ENCODE data around the gene CDC14B. TPM values are rescaled to one million over a fixed set of nuclear protein-coding genes. Genes with fewer than 3 reads are reported as not detected.
"Not testable (repeated sequence)": the region's sequence is repeated elsewhere in the genome, so short reads cannot be mapped to it uniquely, and the experiment has no call there.

CDC14B gene
- total RNA-seq, 4 donors from 2014 or later: 4.9 to 11.2 (median 8.9) TPM

- no peak for DNase-seq (ENCODE audit: low spot score in 2 of 2)
- Histone ChIP-seq H3K4me1 (peaks cover 11% of the 10 kb centered on the region), H3K36me3 (no peaks in the 10 kb centered on the region), H3K27me3 (no peaks in the 10 kb centered on the region), H3K27ac (no peak overlapping the region), H3K4me3 (no peak overlapping the region), H3K9me3 (no peaks in the 10 kb centered on the region)
- WGBS: 91% methylated on average over 5 of the region's 5 CpGs
- TF ChIP-seq POLR2AphosphoS5 (IDR thresholded peaks at IDR 0.05): no peak
- no peak for TF ChIP-seq POLR2A (IDR thresholded peaks at IDR 0.05)
- no peak for TF ChIP-seq EP300 (IDR thresholded peaks at IDR 0.05)
- no peak for TF ChIP-seq CTCF (IDR thresholded peaks at IDR 0.05)
Measured at GRCh38 chr9:96599298-96599697, 20.3 kb downstream of the CDC14B start.

- DNase-seq (ENCODE audit: low spot score in 2 of 2): no peak
- H3K27me3 ChIP-seq: no peaks in the 10 kb centered on the region
- 91% methylated on average over 5 of the region's 5 CpGs for WGBS
- no peak for TF ChIP-seq EP300 (IDR thresholded peaks at IDR 0.05)
- TF ChIP-seq CTCF (IDR thresholded peaks at IDR 0.05): no peak
- no peak for TF ChIP-seq POLR2AphosphoS5 (IDR thresholded peaks at IDR 0.05)
- TF ChIP-seq POLR2A (IDR thresholded peaks at IDR 0.05): no peak
- H3K36me3 ChIP-seq: no peaks in the 10 kb centered on the region
- H3K9me3 ChIP-seq: no peaks in the 10 kb centered on the region
- H3K27ac ChIP-seq: no peak overlapping the region
- H3K4me1 ChIP-seq: no peaks in the 10 kb centered on the region
- H3K4me3 ChIP-seq: no peak overlapping the region
Measured at GRCh38 chr9:96596601-96597111, 23.0 kb downstream of the CDC14B start.

- Histone ChIP-seq H3K27me3 (no peaks in the 10 kb centered on the region), H3K4me1 (no peaks in the 10 kb centered on the region), H3K9me3 (no peaks in the 10 kb centered on the region), H3K36me3 (no peaks in the 10 kb centered on the region), H3K4me3 (no peak overlapping the region), H3K27ac (no peak overlapping the region)
- no peak for DNase-seq (ENCODE audit: low spot score in 2 of 2)
- TF ChIP-seq CTCF (IDR thresholded peaks at IDR 0.05) (no peak), POLR2A (IDR thresholded peaks at IDR 0.05) (no peak), EP300 (IDR thresholded peaks at IDR 0.05) (no peak), POLR2AphosphoS5 (IDR thresholded peaks at IDR 0.05) (no peak)
- WGBS: 84% methylated on average over 12 of the region's 12 CpGs
Measured at GRCh38 chr9:96587338-96588315, 32.0 kb downstream of the CDC14B start.

- Histone ChIP-seq H3K4me3 (no peak overlapping the region), H3K27ac (no peak overlapping the region), H3K4me1 (no peaks in the 10 kb centered on the region), H3K36me3 (no peaks in the 10 kb centered on the region), H3K27me3 (no peaks in the 10 kb centered on the region), H3K9me3 (no peaks in the 10 kb centered on the region)
- TF ChIP-seq EP300 (IDR thresholded peaks at IDR 0.05): no peak
- TF ChIP-seq POLR2AphosphoS5 (IDR thresholded peaks at IDR 0.05): no peak
- TF ChIP-seq CTCF (IDR thresholded peaks at IDR 0.05): no peak
- no peak for TF ChIP-seq POLR2A (IDR thresholded peaks at IDR 0.05)
- DNase-seq (ENCODE audit: low spot score in 2 of 2): no peak
Measured at GRCh38 chr9:96585426-96585825, 34.2 kb downstream of the CDC14B start.

GRCh38 chr9:96582199-96582598, 37.4 kb downstream of the CDC14B start:
- H3K27me3 ChIP-seq; DNase-seq (ENCODE audit: low spot score in 2 of 2); H3K36me3 ChIP-seq; H3K9me3 ChIP-seq; H3K4me1 ChIP-seq; H3K4me3 ChIP-seq; H3K27ac ChIP-seq: not testable (repeated sequence)
- WGBS: 65% methylated on average over 2 of the region's 2 CpGs
